ENCODE data around the gene FAN1. TPM values are rescaled to one million over a fixed set of nuclear protein-coding genes. Genes with fewer than 3 reads are reported as not detected.

The FAN1 gene
- total RNA-seq, 1 experiment from 2014 or later = 28.2 TPM

DNA sequence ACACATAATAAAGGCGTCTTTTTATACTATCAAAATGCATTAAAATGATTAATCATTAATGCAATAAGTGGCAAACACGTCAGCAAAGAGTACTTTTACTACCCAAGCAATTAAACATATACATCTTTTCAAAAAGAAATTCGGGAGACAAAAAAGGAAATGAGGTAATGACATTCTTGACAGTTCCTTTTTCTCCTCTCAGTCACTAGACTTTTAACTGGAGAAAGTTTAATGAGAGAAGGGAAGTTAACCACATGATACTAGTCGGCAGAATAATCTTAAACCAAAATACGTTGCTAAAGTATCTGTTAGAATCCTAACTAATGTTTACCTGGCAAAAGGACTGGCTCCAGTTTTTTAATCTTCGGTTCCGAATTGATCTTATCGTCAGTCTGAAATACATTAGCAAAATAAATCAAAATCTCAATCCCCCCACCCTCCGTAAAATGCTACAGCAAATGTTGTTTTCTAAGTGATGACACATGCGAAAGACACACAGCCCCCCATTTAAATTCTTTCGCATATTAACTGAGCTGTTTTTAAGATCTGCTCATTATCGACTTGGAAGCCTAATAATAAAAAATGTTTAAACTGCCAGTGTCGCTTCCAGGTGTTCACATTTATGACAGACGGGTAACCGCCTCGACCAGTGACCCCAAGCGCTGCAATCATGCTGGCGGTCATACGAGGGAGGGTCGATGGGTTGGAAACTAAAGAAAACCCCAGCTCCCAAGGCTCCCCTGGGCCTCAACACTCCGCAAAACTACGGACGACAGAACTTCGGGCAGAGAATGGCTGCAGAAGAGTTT is 86.9 kb downstream of the FAN1 start:
- Histone ChIP-seq H3K79me1 (ENCODE audit: insufficient read depth, low read depth, low read length, poor library complexity, severe bottlenecking) (no peaks in the 10 kb centered on the region), H2AFZ (ENCODE audit: low read length) (no peak overlapping the region), H3K4me2 (ENCODE audit: insufficient read depth, insufficient read length, low read length) (peak overlapping the region; percentile 62), H2BK15ac (ENCODE audit: low read depth, low read length) (no peak overlapping the region), H3K27me3 (ENCODE audit: insufficient read depth, low read length) (no peaks in the 10 kb centered on the region), H3K4me1 (ENCODE audit: insufficient read depth, low read length) (no peaks in the 10 kb centered on the region; the same call in 1 of the 2 replicates), H3K79me2 (ENCODE audit: insufficient read depth, low read length) (peaks cover 4% of the 10 kb centered on the region; the same call in 1 of the 2 replicates), H2BK5ac (ENCODE audit: insufficient read length, low read length) (no peak overlapping the region), H2BK12ac (ENCODE audit: insufficient read length, low read depth, low read length) (no peak overlapping the region), H2BK20ac (ENCODE audit: low read depth, low read length, poor library complexity, severe bottlenecking) (no peak overlapping the region), H4K20me1 (ENCODE audit: control insufficient read depth, insufficient read depth, insufficient read length) (no peaks in the 10 kb centered on the region), H2AK5ac (ENCODE audit: insufficient read length, low read length) (no peak overlapping the region), H3K9ac (ENCODE audit: extremely low read depth, insufficient read length, low read length) (peak overlapping the region; percentile 50), H3K18ac (ENCODE audit: insufficient read length, low read depth, low read length) (no peak overlapping the region), H4K8ac (replicated peaks; ENCODE audit: insufficient read length, low read depth, low read length) (no peak overlapping the region), H4K5ac (ENCODE audit: insufficient read length, low read depth, low read length) (no peak overlapping the region), H2BK120ac (ENCODE audit: low read depth, low read length, poor library complexity, severe bottlenecking) (no peak overlapping the region), H3K23me2 (ENCODE audit: insufficient read length, low read depth, low read length, poor library complexity, severe bottlenecking) (peaks cover 10% of the 10 kb centered on the region), H3K4ac (ENCODE audit: low read depth, low read length) (no peak overlapping the region), H3K27ac (ENCODE audit: insufficient read length, low read depth, low read length) (no peak overlapping the region), H3K23ac (ENCODE audit: insufficient read length, low read depth, low read length) (no peak overlapping the region), H3T11ph (ENCODE audit: low read length) (no peak overlapping the region), H3K56ac (ENCODE audit: insufficient read length, low read depth, low read length) (no peak overlapping the region), H3K14ac (ENCODE audit: insufficient read depth, low read length) (peak overlapping the region; percentile 3), H3K9me3 (ENCODE audit: control insufficient read depth, low read depth, low read length) (no peaks in the 10 kb centered on the region), H4K91ac (ENCODE audit: insufficient read length, low read depth, low read length) (no peak overlapping the region)
- Mint-ChIP-seq H3K4me1 (peaks cover 19% of the 10 kb centered on the region in 2 experiments), H3K36me3 (ENCODE audit: insufficient read depth in 1 of 3, low read depth in 3 of 3) (peaks cover 0 to 10% (median 7%) of the 10 kb centered on the region in 3 experiments; a peak in 3 of 7 replicates), H3K27me3 (ENCODE audit: low read depth) (no peaks in the 10 kb centered on the region), H3K4me3 (peak overlapping the region; percentile 90 to 92), H3K27ac (peak overlapping the region; percentile 65 to 92 (median 78); a peak in 6 of 7 replicates), H3K9me3 (no peaks in the 10 kb centered on the region)
- no peak for TF ChIP-seq CTCF (conservative IDR thresholded peaks at IDR 0.05)
- no peak for DNase-seq
- WGBS (ENCODE audit: extremely low coverage, insufficient read length, low lambda C conversion rate) = no CpG with 5 or more reads among the region's 24 CpGs

Data from H9 (cell line).